ENCODE results near the gene SNORC.
"Not testable (repeated sequence)": the region's sequence is repeated elsewhere in the genome, so short reads cannot be mapped to it uniquely, and the experiment has no call there.

The SNORC gene

GRCh38 chr2:232897598-232898408 is 27.7 kb downstream of the SNORC start:
- in situ Hi-C loops (cut with HindIII; ENCODE audit: low sequenced_read_pairs): no loop called here
- no peak for DNase-seq (ENCODE audit: low read depth)
- no peak for TF ChIP-seq CTCF (IDR thresholded peaks at IDR 0.05; ENCODE audit: low read depth, low read length, missing control alignments)

GRCh38 chr2:232898592-232899543 is 28.8 kb downstream of the SNORC start:
- no peak for TF ChIP-seq CTCF (IDR thresholded peaks at IDR 0.05; ENCODE audit: low read depth, low read length, missing control alignments)
- in situ Hi-C loops (cut with HindIII; ENCODE audit: low sequenced_read_pairs): no loop called here
- H3K4me3 ChIP-seq (ENCODE audit: low read depth, low read length): no peak overlapping the region
- no peak for DNase-seq (ENCODE audit: low read depth)

More at GRCh38 chr2:232897598-232898408, 27.7 kb downstream of the SNORC start:
- H3K4me3 ChIP-seq (ENCODE audit: low read depth, low read length): no peak overlapping the region

GRCh38 chr2:232900811-232901735 is 31.0 kb downstream of the SNORC start:
- TF ChIP-seq CTCF (IDR thresholded peaks at IDR 0.05; ENCODE audit: low read depth, low read length, missing control alignments): no peak
- H3K4me3 ChIP-seq (ENCODE audit: low read depth, low read length): no peak overlapping the region
- in situ Hi-C loops (cut with HindIII; ENCODE audit: low sequenced_read_pairs): no loop called here
- no peak for DNase-seq (ENCODE audit: low read depth)

GRCh38 chr2:232901736-232902578 is 31.9 kb downstream of the SNORC start:
- no peak overlapping the region for H3K4me3 ChIP-seq (ENCODE audit: low read depth, low read length)
- TF ChIP-seq CTCF (IDR thresholded peaks at IDR 0.05; ENCODE audit: low read depth, low read length, missing control alignments): no peak
- DNase-seq (ENCODE audit: low read depth): peak; percentile 47
- in situ Hi-C loops (cut with HindIII; ENCODE audit: low sequenced_read_pairs): no loop called here

- no peak for DNase-seq (ENCODE audit: low read depth)
- in situ Hi-C loops (cut with HindIII; ENCODE audit: low sequenced_read_pairs): no loop called here
- H3K4me3 ChIP-seq (ENCODE audit: low read depth, low read length): no peak overlapping the region
- TF ChIP-seq CTCF (IDR thresholded peaks at IDR 0.05; ENCODE audit: low read depth, low read length, missing control alignments): no peak
Measured at GRCh38 chr2:232903989-232904388, 33.9 kb downstream of the SNORC start.

- DNase-seq (ENCODE audit: low read depth); H3K4me3 ChIP-seq (ENCODE audit: low read depth, low read length); in situ Hi-C loops (cut with HindIII; ENCODE audit: low sequenced_read_pairs): not testable (repeated sequence)
Measured at GRCh38 chr2:232906867-232907717, 37.0 kb downstream of the SNORC start.

GRCh38 chr2:232907718-232908085 is 37.6 kb downstream of the SNORC start:
- H3K4me3 ChIP-seq (ENCODE audit: low read depth, low read length); in situ Hi-C loops (cut with HindIII; ENCODE audit: low sequenced_read_pairs); DNase-seq (ENCODE audit: low read depth): not testable (repeated sequence)

Measured in astrocyte of the cerebellum (primary cell).